HG03354 (cell line): ENCODE measurements around the gene RSRC1.
"Not testable (repeated sequence)": the region's sequence is repeated elsewhere in the genome, so short reads cannot be mapped to it uniquely, and the experiment has no call there.

Experiments used
- ATAC-seq: cut with Tn5 transposase; IDR thresholded peaks from one replicate; pipeline ENCODE4 v1.9.1; 2021; ENCODE audit warnings: mild to moderate bottlenecking; ENCODE audit not compliant: unreplicated experiment, poor library complexity, severe bottlenecking

The RSRC1 gene

DNA sequence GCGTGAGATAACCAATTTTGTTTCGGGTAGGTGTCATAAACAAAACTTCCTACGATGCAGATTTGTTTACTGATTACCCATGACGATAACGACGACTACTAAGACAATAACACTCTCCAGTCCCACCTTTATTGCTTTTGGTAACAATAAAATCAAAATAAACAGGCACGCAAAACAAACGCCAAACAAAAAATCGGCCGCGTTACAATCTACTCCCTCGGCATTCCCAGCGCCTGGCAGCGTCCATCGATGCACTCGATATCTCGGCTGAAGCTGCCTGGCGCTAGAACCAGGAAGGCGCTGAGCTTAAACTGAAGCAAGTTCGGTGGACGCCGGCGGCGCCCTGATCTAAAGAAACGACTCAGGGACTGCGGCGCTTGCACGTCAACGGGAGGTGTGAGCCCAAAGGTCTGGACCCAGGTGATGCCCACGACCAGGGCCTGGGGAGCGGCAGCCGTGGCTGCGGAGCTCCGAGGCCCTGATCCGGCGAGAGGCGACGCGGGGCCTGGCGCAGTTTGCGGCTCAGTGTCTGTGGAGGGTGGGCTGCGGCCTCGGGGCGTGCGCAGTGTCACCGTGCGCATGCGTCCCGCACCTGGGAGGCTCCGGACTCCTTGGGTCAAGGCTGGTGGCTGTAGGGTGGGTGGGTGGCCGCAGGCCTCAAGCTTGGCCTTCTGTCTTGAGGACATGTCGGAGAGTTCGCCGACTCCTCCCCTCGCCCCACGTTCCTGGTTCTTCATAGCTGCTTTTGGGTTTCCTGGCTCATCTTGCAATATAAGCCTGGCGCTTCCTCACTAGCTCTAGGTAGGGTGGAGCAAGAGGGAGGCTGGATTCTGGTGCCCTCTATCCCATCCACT, at the start of gene RSRC1:
Gene RSRC1, plus strand, starts transcription at position 286 of the 854 bp plus-strand sequence. CDS start 12,016 bp downstream, outside the sequence.
- peak; percentile 78 for ATAC-seq

GRCh38 chr3:158065574-158065973, 44.3 kb upstream of the RSRC1 start:
- not testable (repeated sequence) for ATAC-seq

DNA sequence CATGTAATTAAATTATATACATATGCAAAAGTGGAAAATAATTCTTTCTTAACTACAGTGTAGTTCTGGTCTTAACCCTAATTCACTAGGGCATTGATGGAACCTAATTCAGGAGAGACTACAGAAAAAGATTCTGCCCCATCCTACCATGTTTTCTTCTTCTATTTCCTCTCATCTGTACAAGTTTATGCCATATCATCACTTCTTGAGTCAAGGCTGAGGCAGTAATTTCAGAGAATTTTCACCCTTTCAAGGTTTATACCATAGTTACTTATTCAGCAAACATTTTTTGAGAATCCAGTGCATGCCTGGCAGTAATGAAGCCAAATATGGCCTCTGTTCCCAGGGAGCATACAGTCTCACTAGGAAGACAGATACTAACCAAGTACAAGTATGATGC, 37.1 kb upstream of the RSRC1 start:
- no peak for ATAC-seq

- ATAC-seq, result no peak
These were observed 35.3 kb upstream of the RSRC1 start for GRCh38 chr3:158074591-158074990.

- no peak for ATAC-seq
These were observed 30.3 kb upstream of the RSRC1 start for GRCh38 chr3:158079599-158079998.

GRCh38 chr3:158084651-158085050, 25.2 kb upstream of the RSRC1 start:
- ATAC-seq, result no peak

DNA sequence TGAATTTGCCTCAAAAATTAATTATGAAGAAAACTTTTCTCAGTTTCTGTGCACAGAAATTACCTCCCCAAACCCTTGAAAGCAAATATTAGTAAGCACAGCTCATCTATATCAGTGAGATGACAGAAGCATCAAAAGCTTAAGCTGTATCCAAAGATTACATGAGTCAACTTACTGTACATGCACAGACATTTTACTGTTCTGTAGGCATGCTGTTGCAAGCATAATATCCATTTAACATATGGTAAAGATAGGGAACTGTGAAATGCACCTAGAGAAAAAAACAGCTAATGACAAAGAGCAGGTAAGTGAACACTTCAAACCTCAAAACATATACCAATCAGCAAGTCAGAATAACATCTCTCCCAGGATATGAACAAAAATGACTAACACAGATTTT, 24.5 kb upstream of the RSRC1 start:
- ATAC-seq, result no peak

DNA sequence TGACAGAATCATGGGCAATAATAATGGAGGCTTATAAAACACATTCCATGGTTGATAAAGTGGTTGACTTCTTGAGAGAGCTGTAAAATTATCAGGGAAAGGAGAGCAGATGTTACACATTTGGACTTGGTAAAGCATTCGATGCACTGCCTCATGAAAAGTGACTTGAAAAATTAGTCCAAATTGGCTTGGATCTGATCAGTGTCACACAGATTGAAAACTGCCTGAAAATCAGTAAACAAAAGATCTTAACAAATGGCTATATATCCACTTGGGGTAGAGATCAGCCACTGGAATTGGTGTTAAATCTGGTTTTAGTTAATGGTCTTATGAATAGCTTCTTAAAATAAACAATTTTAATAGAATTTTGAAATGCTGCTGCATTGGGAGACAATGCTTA, 24.0 kb upstream of the RSRC1 start:
- ATAC-seq, result no peak

- ATAC-seq, result no peak
These were observed 23.5 kb upstream of the RSRC1 start for GRCh38 chr3:158086361-158086760.

DNA sequence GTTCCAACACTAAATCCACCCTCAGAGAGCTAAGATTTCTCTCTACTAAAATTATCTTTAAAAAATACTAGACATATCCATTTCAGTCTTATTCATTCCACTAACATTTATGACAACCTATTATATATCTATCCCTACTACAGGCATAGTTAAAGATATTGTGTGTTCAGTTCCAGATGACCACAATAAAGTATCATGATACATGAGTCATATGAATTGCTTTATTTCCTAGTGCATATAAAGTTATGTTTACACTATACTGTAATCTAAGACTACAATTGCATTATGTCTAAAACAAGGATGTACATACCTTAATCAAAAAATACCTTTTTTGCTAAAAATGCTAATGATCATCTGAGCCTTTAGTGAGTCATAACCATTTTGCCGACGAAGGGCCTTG, 23.1 kb upstream of the RSRC1 start:
- ATAC-seq, result no peak

DNA sequence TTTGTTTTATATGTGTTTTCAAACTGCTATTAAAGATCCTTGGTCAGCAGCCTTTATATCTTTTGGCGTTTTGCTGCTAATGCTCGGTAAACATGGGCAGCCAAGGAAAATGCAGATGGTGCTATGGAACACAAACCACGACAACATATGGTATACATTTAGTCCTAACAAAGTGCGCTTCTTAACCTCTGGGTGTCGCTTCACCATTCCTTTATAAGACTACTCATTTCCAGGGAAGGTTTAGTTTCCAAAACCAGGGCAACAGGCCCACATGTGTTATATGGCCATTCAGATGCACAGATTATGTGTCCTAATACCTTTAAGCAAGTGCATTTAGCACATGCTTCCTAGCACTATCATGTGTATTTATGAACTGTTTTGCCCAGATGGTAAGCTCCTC, 18.4 kb upstream of the RSRC1 start:
- no peak for ATAC-seq

DNA sequence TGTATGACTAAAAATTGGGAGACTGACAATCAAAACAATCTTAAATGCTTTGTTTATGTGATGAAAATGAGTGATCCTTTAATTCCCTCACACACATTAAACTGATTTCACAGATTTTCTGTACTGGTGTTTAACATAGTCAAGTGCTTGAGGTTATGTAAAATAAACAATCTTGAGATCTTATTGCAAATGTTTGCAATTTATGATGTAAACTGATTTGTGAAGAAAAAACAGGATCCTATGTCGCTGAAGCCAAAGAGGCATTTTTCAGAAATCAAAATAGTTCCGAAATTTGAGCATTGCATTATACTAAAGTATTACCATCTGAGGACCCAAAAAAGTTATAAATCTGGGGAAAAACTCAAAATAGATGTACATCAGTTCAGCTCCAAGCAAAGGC, 16.4 kb upstream of the RSRC1 start:
- ATAC-seq, result no peak

DNA sequence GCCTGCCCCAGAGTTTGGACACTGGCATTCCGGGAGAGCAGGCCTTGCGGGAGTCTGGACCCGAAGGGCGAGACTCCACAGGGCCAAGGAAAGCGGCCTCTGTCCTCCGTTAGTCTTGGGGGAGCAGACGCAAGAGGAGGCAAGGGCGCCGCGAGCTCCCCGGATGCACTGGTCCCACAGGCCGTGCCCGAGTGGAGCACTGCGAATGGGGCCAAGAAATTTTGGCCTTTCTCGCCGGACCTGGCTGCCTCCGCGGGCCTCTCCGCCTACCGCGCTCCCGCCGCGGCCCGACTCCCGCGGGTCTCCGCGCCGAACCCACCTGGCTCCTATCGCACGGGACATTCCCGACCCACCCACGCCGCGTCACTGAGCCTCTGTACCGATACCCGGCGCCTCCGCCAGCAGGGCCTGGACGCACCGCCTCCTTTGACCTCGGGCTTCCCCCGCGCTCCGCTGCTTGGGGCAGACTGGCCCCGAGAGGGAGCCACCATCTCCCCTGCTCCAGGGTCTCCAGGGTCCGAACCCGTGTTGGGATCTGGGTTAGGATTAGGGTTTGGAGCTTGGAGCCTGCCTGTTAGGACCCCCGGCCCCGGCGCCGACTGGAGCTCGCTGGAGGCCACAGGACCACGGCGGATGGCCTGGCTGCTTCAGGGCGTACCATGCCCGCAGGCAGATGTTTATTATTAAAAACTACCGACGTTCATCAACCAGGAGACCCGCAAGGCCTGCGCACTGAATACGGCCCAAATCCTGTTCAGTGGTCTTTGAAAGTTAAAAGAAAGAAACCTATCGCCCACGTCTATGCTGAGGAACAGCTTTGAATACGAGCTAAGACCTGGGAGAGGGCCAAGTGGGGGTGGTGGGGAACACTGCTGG, 15.4 kb upstream of the RSRC1 start:
- ATAC-seq, result peak; percentile 44

DNA sequence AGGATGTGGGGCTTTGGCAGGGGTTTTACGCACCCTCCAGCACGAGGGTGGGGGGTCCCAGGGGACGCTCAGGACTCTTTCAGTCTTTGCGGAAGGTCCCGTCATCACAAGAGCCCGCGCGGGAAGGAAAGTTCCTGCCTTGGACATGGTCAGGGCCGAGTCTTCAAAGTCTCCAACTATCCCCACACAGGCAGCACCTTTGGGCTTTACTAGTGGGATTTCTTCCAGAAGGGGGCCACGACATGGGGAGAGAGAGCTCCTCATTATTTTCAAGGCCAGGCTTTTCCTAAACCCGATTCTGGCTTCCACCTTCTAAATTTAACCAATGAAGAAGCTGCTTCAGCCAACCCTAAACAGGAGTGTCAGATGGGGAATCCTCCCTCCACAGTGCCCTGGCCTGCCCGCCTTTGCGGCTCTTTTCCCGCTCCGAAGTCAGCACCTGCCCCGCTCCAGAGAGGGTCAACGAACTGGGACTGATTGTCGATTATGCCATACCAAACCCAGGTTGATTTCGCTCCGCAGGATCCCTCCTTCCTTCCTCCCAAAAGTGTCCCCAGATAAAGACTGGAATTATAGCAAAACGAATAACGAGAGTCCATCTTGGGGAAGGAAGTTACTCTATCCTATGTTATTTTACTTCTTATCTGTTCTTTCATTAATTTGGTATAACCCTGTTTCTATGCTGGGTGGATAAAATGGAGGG, 14.6 kb upstream of the RSRC1 start:
- ATAC-seq, result peak; percentile 41

DNA sequence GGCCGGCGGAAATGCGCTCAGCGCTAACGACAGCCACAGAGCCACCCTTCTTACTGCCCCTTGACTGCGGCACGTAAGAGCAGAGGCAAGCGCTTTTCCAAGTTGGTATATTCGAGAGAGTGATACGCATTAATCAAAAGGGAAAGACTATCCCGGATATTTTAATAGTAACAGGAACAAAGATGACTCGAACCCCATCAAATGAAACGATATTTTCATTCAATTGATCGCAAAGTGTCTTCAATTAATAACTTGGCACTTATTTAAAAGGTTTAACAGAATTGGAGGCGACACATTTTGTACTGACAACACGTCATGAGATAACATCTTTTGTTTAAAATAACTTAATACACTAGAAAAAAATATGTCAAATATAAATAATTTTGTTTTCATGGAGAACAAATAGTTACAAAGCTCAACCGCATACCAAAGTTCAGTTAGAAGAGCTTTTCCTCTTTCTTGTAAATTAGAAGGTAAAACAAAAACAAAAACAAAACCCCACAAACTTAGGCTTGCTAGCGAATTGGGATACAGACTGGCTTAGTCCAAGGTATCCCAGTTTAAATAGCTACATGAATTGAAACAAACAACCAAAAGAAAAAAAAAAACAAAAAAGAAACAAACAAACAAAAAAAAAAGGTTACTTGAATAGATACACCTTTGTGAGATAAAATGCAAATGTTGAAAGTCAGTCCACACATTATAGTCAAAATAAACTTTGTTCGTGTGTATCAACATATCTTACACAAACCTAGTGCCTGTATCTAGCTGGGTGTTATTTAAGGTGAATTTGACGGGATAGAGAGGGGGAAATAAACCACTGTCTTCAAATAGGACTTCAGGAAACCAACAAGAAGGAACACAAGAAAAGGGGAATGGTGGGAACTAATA, 13.8 kb upstream of the RSRC1 start:
- no peak for ATAC-seq

- no peak for ATAC-seq
These were observed 12.8 kb upstream of the RSRC1 start for GRCh38 chr3:158097081-158097592.

DNA sequence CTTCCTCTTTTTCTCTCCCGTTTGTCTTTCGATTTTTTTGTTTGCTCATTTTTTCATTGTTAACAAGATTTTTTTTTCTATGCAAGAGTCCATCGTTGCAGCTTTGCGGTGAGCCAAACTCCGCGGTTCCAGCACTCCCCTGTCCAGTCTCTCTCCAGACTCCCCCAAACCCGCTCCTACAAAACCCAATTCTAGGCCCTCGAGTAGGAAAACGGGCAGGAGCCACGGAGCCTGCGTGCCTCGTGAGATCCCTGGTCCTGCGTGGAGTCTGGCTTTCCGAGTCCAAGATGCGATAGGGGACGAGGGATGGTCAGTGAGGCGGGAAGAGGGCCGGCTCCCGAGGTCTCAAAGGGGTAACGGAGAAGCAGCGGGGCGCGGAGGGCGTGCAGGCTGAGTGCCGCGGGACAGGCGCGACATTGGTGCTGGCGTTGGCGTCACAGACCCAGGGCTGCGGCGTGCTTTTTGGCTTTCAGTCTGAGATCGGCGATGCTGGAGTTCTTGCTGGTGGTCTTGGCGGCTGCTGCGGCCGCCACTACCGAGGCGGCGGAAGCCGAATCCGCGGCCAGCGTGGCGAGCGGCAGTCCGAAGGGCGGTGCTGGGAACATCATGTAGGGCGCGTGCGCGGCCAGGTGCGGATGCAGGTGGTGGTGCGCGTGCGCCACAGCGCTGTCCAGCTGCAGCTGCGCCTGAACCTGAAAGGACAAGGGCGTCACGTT, 12.1 kb upstream of the RSRC1 start:
- peak; percentile 84 for ATAC-seq

GRCh38 chr3:158098309-158098639, 11.6 kb upstream of the RSRC1 start:
- no peak for ATAC-seq
